ENCODE results near the gene TRIM41.

TRIM41 gene

DNA sequence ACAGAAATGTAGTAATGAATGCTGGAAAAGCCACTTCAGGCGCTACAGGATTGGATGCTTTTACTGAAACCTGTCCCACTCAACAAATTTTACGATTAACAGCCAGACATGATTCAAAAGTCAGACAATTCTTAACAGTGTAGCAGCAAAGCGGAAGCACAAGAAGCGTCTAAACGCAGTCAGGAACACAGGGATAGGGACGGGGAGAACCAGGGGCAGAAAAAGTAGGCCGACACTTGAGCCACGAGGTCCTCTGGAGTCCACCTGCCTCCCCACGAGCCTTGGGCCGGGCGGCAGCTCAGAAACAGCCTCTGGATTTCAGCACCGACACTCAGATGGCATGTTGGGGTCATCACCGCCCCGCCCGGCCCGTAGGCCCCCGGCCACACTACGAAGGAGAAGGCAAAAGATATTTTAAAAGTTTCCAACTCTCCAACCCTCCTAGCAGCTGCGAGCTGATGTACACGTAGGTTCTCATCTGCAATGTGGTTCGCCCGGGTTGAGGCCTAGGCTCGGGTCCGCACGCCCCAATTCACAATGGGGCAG is 20.0 kb downstream of the TRIM41 start:
- H3K4me1 ChIP-seq (ENCODE audit: control insufficient read depth, insufficient read depth, low read length), result peaks cover 28% of the 10 kb centered on the region
- H3K9ac ChIP-seq (ENCODE audit: low read length), result peak overlapping the region; percentile 93
- peak overlapping the region; percentile 86 for H3K27ac ChIP-seq (ENCODE audit: low read depth, low read length)

DNA sequence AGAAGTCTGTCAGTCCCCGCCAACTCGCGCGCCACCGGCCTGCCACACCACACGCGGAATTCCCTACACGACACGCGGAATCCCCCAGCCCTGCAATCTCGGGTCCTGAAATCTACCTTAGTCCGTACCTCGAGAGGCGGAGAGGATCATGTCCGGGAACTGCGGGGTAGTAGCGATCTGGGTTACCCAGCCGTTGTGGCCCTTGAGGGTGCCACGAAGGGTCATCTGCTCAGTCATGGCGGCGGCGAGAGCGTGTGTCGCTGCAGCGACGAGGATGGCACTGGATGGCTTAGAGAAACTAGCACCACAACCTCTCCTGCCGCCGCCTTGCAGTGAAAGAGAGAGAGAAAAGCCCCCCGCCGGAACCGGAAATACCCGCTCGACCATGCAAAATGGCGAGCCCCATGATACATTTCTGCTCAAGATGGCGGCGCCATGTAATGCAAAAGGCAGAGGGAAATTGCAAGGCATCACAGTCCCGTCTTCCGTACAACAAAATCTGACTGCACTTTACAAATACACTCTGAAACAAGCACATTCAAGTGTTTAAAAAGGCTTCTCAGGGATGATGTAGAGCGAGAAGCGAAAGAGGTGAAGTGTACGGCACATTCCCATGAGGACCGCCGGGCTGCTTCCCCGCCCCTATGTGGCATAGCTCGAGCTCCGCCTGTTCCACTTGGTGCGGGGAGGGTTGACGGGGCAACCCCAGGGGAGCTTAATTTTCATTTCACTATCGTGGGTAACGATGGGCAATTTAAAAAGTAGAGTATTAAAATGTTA is 20.7 kb downstream of the TRIM41 start, which contains the start of gene RACK1:
TSS of gene RACK1 (minus strand) at position 343 of the 780 bp plus-strand sequence. CDS start at position 237, 106 bp downstream.
- peak within 1 kb of the TSS; percentile 97 for H3K4me3 ChIP-seq (ENCODE audit: low read length)
- H3K4me1 ChIP-seq (ENCODE audit: control insufficient read depth, insufficient read depth, low read length), result peaks cover 32% of the 10 kb centered on the region
- H3K9ac ChIP-seq (ENCODE audit: low read length), result peak within 1 kb of the TSS; percentile 93

More for the DNA sequence above, 20.0 kb downstream of the TRIM41 start:
- peaks cover 26% of the 10 kb centered on the region for H3K36me3 ChIP-seq (ENCODE audit: control insufficient read depth, insufficient read depth, low read length)
- peak overlapping the region; percentile 97 for H3K4me3 ChIP-seq (ENCODE audit: low read length)
- H3K27me3 ChIP-seq (ENCODE audit: control insufficient read depth, insufficient read depth, low read length), result no peaks in the 10 kb centered on the region

DNA sequence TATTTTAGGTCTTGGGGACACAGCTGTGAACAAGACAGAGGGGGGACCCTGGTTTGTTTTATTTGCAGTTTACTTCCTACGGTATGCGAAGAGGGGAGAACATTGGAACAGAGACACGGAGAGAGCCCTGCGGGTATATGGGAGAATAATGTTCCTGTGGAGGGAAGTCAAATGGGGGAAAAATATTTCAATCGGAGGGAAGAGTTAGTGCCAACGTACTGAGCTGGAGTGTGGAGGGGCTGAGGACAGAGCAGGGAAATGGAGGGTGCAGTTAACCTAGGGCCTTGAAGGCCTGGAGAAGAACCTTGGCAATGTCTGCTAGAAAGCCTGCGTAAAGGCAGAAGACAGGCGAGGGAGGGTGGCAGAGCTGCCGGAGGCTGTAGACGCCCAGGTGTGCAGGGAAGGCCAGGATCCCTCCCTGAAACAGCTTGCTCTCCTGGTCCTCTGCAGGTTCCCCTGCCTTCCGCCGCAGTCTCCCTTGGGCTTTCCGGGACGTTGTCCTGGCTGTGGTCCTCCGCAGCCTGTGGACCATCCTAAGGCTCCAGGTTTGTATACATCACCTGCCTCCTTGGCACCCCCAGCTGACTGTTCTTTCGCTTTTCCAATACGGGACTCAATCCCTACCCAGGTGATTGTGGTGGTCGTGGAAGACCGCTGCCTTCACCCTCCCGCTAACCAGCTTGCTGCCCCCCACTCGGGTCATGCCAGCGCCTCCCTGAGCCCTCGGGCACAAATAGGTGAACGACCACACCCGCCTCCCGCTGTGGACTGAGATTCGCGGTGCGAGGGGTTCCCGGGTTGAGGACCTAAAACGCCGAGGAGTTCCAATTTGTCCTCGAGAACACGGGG is 22.6 kb downstream of the TRIM41 start:
- peak overlapping the region; percentile 99 for H3K4me3 ChIP-seq (ENCODE audit: low read length)
- H3K4me1 ChIP-seq (ENCODE audit: control insufficient read depth, insufficient read depth, low read length), result peaks cover 39% of the 10 kb centered on the region
- H3K36me3 ChIP-seq (ENCODE audit: control insufficient read depth, insufficient read depth, low read length), result peaks cover 12% of the 10 kb centered on the region
- peak overlapping the region; percentile 96 for H3K27ac ChIP-seq (ENCODE audit: low read depth, low read length)
- no peaks in the 10 kb centered on the region for H3K27me3 ChIP-seq (ENCODE audit: control insufficient read depth, insufficient read depth, low read length)
- H3K9ac ChIP-seq (ENCODE audit: low read length), result peak overlapping the region; percentile 77

More for the DNA sequence above, 20.7 kb downstream of the TRIM41 start, which contains the start of gene RACK1:
- Histone ChIP-seq H3K27ac (ENCODE audit: low read depth, low read length) (peak within 1 kb of the TSS; percentile 86), H3K36me3 (ENCODE audit: control insufficient read depth, insufficient read depth, low read length) (peaks cover 19% of the 10 kb centered on the region), H3K27me3 (ENCODE audit: control insufficient read depth, insufficient read depth, low read length) (no peaks in the 10 kb centered on the region)

DNA sequence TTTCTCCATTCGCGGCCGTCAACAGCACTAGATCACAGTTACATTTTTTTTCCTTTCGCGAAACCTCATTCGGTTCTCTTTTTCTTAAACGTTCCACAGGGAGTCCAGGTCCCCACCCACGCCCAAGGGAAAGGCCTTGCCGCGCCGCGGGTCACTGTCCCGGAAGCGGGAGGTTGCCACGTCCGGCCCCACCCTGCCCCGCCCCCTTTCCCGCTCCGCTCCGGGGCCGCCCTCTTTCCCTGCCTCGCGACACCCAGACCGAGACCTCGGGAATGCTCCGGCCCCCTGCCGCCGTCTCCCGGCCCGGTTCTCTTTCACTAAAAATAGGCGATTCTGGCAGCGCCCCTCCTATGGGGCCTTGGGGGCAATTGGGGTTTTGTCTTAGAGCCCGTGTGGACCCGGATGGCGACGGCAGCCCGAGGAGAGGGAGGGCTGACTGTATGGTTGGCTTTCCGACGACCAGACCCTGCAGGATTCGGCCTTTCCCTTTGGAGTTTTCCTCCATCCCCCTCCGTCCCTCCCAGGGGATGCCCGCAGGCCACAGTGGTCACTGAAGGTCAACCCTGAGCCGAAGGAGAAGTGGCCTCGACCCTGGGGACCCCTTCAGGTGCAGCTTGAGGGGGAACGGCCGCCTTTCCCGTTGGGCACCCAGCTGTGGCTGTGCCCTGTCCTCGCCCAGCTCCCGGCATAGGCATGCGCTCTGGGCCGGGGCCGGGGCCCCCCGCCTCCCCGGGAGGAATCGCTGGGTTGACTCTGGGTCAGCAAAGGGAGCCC is 23.4 kb downstream of the TRIM41 start:
- H3K4me1 ChIP-seq (ENCODE audit: control insufficient read depth, insufficient read depth, low read length), result peaks cover 39% of the 10 kb centered on the region
- H3K4me3 ChIP-seq (ENCODE audit: low read length), result peak overlapping the region; percentile 99
- H3K36me3 ChIP-seq (ENCODE audit: control insufficient read depth, insufficient read depth, low read length), result peaks cover 7% of the 10 kb centered on the region
- no peaks in the 10 kb centered on the region for H3K27me3 ChIP-seq (ENCODE audit: control insufficient read depth, insufficient read depth, low read length)
- peak overlapping the region; percentile 96 for H3K27ac ChIP-seq (ENCODE audit: low read depth, low read length)
- peak overlapping the region; percentile 99 for H3K9ac ChIP-seq (ENCODE audit: low read length)

DNA sequence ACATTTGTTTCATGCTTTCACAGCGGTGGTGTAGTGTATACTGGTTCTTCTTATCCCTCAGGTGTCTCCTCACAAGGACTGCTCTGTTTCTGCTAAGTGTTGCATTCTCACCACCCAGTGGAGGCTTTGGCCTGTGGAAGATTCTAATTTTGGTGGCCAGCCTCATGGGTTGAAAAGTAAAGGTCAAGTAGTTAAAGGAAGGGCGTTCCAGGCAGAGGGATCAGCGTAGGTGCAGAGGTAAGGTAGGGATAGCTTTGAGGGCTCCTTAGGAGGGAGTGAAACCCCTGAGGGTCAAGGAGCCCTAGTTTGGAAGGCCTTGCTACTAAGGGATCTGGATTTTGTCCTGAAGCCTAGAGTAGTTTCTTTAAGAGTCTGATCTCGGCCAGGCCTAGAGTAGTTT is 25.2 kb downstream of the TRIM41 start:
- H3K4me3 ChIP-seq (ENCODE audit: low read length), result peak overlapping the region; percentile 59
- peaks cover 25% of the 10 kb centered on the region for H3K4me1 ChIP-seq (ENCODE audit: control insufficient read depth, insufficient read depth, low read length)
- H3K36me3 ChIP-seq (ENCODE audit: control insufficient read depth, insufficient read depth, low read length), result no peaks in the 10 kb centered on the region
- H3K9ac ChIP-seq (ENCODE audit: low read length), result no peak overlapping the region
- no peaks in the 10 kb centered on the region for H3K27me3 ChIP-seq (ENCODE audit: control insufficient read depth, insufficient read depth, low read length)
- H3K27ac ChIP-seq (ENCODE audit: low read depth, low read length), result peak overlapping the region; percentile 63

DNA sequence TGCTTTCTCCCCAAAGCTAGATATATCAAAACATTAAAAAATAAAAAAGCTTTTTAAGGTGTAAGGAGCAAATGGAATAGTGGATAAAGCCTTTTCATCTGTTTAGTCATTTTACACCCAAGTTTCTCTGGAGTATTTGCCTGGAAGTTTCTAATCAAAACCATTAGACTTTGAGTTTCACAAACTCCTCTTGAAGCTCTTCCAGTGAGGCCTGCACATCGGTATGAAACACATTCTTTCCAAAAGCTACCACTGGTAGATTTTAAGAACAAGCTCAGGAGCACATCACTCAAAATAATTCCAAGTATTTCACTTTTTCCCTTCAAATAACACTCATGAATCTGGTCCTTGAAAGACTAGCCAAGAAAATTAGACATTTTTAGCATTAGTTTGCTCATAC is 32.2 kb downstream of the TRIM41 start:
- Histone ChIP-seq H3K27ac (ENCODE audit: low read depth, low read length) (no peak overlapping the region), H3K36me3 (ENCODE audit: control insufficient read depth, insufficient read depth, low read length) (peaks cover 3% of the 10 kb centered on the region), H3K9ac (ENCODE audit: low read length) (no peak overlapping the region), H3K4me1 (ENCODE audit: control insufficient read depth, insufficient read depth, low read length) (peaks cover 17% of the 10 kb centered on the region), H3K4me3 (ENCODE audit: low read length) (no peak overlapping the region), H3K27me3 (ENCODE audit: control insufficient read depth, insufficient read depth, low read length) (no peaks in the 10 kb centered on the region)

DNA sequence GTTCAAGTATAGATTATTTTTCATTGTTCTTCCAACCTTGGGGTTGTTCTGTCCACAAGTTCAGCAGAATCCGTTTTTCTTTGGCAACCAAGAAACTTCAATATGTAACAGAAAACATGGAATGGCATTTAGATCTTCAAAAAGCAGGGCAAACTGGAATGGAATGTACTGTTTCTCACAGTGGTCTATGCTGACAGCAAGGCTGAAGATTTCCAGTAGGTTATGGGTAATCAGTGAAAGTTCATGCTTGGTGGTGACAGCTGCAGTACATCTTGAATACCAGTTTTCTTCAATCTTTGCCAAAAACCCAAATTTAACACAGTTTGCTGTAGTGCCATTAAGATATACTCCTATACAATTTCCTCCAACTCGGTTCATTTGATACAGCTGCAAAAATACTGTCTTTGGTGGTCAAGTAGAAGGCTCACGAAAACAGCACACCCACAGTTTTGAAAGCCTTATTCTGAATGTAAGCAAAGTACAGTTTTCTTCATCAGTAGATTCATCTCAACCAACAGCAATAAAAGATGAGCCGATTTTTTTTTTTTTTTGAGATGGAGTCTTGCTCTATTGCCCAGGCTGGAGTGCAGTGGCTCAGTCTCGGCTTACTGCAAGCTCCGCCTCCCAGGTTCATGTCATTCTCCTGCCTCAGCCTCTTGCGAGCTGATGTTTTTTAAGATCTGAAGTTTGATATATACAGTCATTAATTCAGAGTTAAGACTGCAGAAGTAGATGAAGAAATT is 32.9 kb downstream of the TRIM41 start:
- Histone ChIP-seq H3K36me3 (ENCODE audit: control insufficient read depth, insufficient read depth, low read length) (peaks cover 3% of the 10 kb centered on the region), H3K27ac (ENCODE audit: low read depth, low read length) (no peak overlapping the region), H3K4me3 (ENCODE audit: low read length) (no peak overlapping the region), H3K4me1 (ENCODE audit: control insufficient read depth, insufficient read depth, low read length) (peaks cover 16% of the 10 kb centered on the region), H3K9ac (ENCODE audit: low read length) (no peak overlapping the region), H3K27me3 (ENCODE audit: control insufficient read depth, insufficient read depth, low read length) (no peaks in the 10 kb centered on the region)

DNA sequence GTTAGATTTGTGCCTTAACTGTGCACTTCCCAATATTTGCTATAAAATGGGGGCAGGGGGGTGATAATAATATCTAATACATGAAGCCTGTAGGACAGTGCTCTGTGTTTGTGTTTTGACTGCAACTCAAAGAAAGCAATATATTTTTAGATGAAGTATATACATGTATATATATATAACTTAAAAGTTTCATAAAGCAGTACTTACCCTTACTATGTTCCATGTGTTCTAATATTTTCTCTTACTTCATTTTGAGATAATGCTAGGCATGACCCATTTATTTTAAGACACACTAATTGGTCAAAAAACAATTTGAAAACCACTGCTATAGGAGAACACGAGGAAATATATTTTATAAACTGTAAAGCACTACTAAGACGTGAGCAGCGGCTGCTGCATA is 35.5 kb downstream of the TRIM41 start:
- Histone ChIP-seq H3K27ac (ENCODE audit: low read depth, low read length) (no peak overlapping the region), H3K27me3 (ENCODE audit: control insufficient read depth, insufficient read depth, low read length) (no peaks in the 10 kb centered on the region), H3K4me3 (ENCODE audit: low read length) (peak overlapping the region; percentile 99), H3K4me1 (ENCODE audit: control insufficient read depth, insufficient read depth, low read length) (peaks cover 16% of the 10 kb centered on the region), H3K9ac (ENCODE audit: low read length) (no peak overlapping the region), H3K36me3 (ENCODE audit: control insufficient read depth, insufficient read depth, low read length) (peaks cover 3% of the 10 kb centered on the region)

DNA sequence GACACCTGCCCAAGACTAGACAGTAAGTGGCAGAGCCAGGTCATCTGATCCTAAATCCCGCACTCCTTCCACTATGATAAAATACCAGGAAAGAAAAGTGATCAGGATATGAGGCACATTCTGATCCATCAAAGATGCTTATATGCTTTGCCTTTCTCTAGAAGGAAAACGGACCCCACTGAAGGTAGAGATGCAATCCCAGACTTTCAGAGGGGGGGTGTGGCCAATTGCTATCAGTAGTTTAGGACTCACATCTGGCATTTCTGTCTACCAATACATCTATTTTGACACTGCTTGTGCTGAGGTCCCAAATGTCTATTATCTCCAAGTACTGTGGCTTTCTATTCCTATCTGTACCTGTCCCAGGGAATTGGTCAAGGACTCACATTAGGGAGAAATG is 36.2 kb downstream of the TRIM41 start:
- Histone ChIP-seq H3K36me3 (ENCODE audit: control insufficient read depth, insufficient read depth, low read length) (peaks cover 7% of the 10 kb centered on the region), H3K27ac (ENCODE audit: low read depth, low read length) (no peak overlapping the region)

DNA sequence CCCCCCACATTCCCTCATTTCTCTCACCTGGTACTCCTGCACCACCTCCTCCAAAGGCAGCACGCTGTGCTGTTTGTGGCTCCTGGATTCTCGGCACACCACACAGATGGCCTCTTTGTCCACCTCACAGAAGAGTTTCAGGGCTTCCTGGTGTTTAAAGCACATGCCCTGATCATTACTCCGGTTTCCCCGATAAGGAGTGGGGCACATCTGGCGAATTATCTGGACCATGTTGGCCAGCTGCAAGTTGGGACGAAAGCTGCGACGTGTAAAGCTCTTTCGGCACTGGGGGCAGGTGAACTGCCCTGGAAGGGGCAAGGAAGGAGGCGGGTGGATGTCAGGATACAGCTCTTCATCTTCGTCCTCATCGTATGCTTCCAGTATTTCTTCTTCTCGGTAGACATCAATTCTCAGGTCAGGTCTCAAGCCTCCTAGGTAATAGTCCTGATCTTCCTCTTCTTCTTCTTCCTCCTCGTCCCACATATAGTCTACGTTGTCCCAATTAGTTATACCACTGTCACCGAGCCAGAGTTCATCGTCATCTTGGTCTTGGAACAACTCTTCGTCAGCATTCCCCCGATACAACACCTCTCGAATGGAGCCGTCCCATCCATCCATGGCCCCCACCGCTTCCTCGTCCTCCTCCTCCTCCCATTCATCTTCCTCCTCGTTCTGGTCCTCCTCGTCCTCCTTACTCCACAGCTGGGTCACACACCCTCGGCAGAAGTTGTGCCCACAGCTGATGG is 37.1 kb downstream of the TRIM41 start:
- H3K27ac ChIP-seq (ENCODE audit: low read depth, low read length), result peak overlapping the region; percentile 99
- peak overlapping the region; percentile 99 for H3K9ac ChIP-seq (ENCODE audit: low read length)
- H3K4me1 ChIP-seq (ENCODE audit: control insufficient read depth, insufficient read depth, low read length), result peaks cover 16% of the 10 kb centered on the region
- H3K4me3 ChIP-seq (ENCODE audit: low read length), result peak overlapping the region; percentile 99
- H3K27me3 ChIP-seq (ENCODE audit: control insufficient read depth, insufficient read depth, low read length), result no peaks in the 10 kb centered on the region
- H3K36me3 ChIP-seq (ENCODE audit: control insufficient read depth, insufficient read depth, low read length), result peaks cover 7% of the 10 kb centered on the region

More for the DNA sequence above, 36.2 kb downstream of the TRIM41 start:
- Histone ChIP-seq H3K4me3 (ENCODE audit: low read length) (peak overlapping the region; percentile 99), H3K9ac (ENCODE audit: low read length) (peak overlapping the region; percentile 99), H3K27me3 (ENCODE audit: control insufficient read depth, insufficient read depth, low read length) (no peaks in the 10 kb centered on the region), H3K4me1 (ENCODE audit: control insufficient read depth, insufficient read depth, low read length) (peaks cover 16% of the 10 kb centered on the region)
